Transverse colon (tissue), 3 donors: Measurements from ENCODE around the gene ANTXR2.

Source experiments
- CTCF ChIP-seq, 5 experiments: fragments of 200-600 bp in 3 of 5; fragments of 450-650 bp in 2 of 5; sonication (generic) in 3 of 5; IDR thresholded peaks; 1 replicate in 2 of 5; 2 replicates in 3 of 5; pipeline ENCODE4 v1.5.1; 2016 to 2017; ENCODE audit warnings: antibody characterized with exemption in 5 of 5, inconsistent platforms in 3 of 5, mild to moderate bottlenecking in 2 of 5, moderate library complexity in 1 of 5
- EP300 ChIP-seq: sonication (generic); formaldehyde crosslinking; IDR thresholded peaks from one replicate; pipeline ENCODE4 v1.6.1; 2017; ENCODE audit warnings: antibody characterized with exemption, low read depth
- POLR2A ChIP-seq: fragments of 450-650 bp; IDR thresholded peaks from one replicate; pipeline ENCODE4 v1.6.1; 2016; ENCODE audit warnings: antibody characterized with exemption, mild to moderate bottlenecking, moderate library complexity

DNA sequence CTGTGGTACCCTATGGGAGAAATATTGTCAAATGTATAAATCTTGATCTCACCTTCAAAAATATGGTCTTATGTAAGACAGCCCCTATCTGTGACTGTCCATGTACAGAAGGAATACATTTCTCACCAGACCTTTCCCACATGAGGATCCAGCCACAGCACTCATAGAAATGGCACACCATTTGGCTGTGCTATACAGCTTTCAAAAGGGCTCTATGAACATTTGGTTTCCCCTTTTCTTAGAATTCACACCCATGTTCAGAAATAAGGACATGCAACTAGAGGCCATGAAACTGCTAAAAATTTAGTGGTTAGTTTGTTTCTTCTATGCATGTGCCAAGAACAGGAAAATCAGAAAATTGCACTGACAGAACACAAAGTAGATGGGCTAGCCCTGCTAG is 62.7 kb downstream of the ANTXR2 start:
- TF ChIP-seq CTCF (IDR thresholded peaks at IDR 0.05) (no peak), POLR2A (no peak), EP300 (no peak)
